ENCODE data around the gene EFS. TPM values are rescaled to one million over a fixed set of nuclear protein-coding genes. Genes with fewer than 3 reads are reported as not detected.

EFS gene
- polyA plus RNA-seq, 3 donors, result not detected

DNA sequence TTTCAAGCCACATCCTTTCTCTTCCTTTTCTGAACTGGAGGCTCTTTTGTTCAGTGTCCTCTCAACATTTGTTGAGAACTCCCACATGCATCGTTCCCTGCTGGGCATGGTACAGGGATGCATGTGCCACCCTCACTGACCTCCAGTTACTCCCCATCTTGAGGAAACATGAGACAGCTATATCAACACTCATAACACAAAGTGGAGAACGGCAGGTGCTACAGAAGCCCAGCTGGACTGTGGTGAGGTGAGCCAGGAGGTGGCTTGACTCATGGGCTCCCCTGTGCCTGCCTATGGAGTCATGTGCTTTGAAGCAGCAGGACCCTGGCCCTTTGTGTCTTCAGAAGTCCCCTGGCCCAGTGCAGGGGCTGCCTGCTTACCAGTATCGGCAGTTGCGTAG lies 33.4 kb upstream of the EFS start:
- H3K4me3 Mint-ChIP-seq, result no peak overlapping the region
- Histone ChIP-seq H3K36me3 (replicated peaks in 1 of 2; ENCODE audit: control insufficient read depth in 1 of 2, insufficient read depth in 2 of 2, low read length in 2 of 2) (no peaks in the 10 kb centered on the region), H3K9ac (ENCODE audit: insufficient read depth, low read length, poor library complexity, severe bottlenecking) (no peak overlapping the region), H3K4me1 (ENCODE audit: control insufficient read depth in 1 of 2, insufficient read depth in 2 of 2, low read length in 2 of 2) (peaks cover 5 to 7% of the 10 kb centered on the region in 2 donors), H3K4me2 (replicated peaks; ENCODE audit: extremely low read depth, low read length, poor library complexity, severe bottlenecking) (no peak overlapping the region), H3K79me2 (ENCODE audit: insufficient read depth, low read length) (no peaks in the 10 kb centered on the region), H4K20me1 (ENCODE audit: insufficient read depth, low read length) (no peaks in the 10 kb centered on the region), H2AFZ (ENCODE audit: insufficient read depth, low read depth, low read length, poor library complexity, severe bottlenecking) (no peak overlapping the region), H3K27me3 (ENCODE audit: control insufficient read depth in 2 of 2, insufficient read depth in 2 of 2, low read length in 2 of 2) (no peaks in the 10 kb centered on the region), H3K4me3 (replicated peaks in 1 of 3; ENCODE audit: low read depth in 2 of 3, low read length in 3 of 3) (no peak overlapping the region), H3K27ac (ENCODE audit: low read depth in 1 of 2, low read length in 2 of 2) (no peak overlapping the region), H3K9me3 (replicated peaks in 1 of 2; ENCODE audit: control insufficient read depth in 1 of 2, insufficient read depth in 1 of 2, low read length in 2 of 2) (no peaks in the 10 kb centered on the region)
- H3K9me3 Mint-ChIP-seq, result no peaks in the 10 kb centered on the region
- TF ChIP-seq CTCF (IDR thresholded peaks at IDR 0.05), result no peak
- H3K36me3 Mint-ChIP-seq, result no peaks in the 10 kb centered on the region
- H3K4me1 Mint-ChIP-seq, result peaks cover 18% of the 10 kb centered on the region
- peaks cover 3 to 6% (median 4%) of the 10 kb centered on the region in 3 donors for H3K27me3 Mint-ChIP-seq (ENCODE audit: low read depth in 3 of 3)
- intact Hi-C loops (cut with micrococcal nuclease), result no loop called here
- H3K27ac Mint-ChIP-seq, result no peak overlapping the region
- 88% methylated on average over 4 of the region's 4 CpGs for WGBS (ENCODE audit: insufficient coverage)
- DNase-seq, result no peak

DNA sequence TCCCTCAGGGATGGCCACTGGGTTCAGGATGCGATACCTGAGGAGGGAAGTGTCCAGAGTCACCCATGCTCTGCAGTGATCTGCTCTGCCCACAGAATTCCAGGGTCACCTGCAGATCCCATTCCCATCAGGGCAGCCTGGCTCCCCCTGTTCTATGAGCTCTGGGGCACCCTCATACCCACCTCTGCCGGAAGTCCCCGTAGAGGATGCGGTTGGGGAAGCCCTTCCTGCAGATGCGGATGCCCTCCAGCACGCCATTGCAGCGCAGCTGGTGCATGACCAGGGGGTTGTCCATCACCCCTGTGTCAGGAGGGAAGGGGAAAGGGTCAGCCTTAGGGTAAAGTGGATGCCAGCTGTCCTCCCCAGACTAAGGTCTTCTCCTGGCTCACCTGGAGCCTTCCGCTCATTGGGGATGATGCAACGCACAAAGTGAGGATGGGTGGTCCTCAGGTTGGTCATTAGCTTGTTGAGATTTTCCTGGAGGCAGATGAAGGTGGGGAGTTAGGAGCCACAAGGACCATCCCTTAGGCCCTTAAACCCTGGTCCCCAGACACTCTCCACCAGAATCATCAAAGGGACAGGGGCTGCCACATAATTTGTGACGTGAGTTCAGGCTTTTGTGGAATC lies 31.9 kb upstream of the EFS start:
- peaks cover 4 to 5% of the 10 kb centered on the region in 2 donors for H3K4me1 ChIP-seq (ENCODE audit: control insufficient read depth in 1 of 2, insufficient read depth in 2 of 2, low read length in 2 of 2)
- H3K4me2 ChIP-seq (replicated peaks; ENCODE audit: extremely low read depth, low read length, poor library complexity, severe bottlenecking), result no peak overlapping the region
- H3K27ac Mint-ChIP-seq, result peak overlapping the region in 1 of 7 donors; percentile 16
- no peak overlapping the region for H2AFZ ChIP-seq (ENCODE audit: insufficient read depth, low read depth, low read length, poor library complexity, severe bottlenecking)
- H3K79me2 ChIP-seq (ENCODE audit: insufficient read depth, low read length), result no peaks in the 10 kb centered on the region
- 100% methylated on average over 5 of the region's 10 CpGs for WGBS (ENCODE audit: insufficient coverage)
- H3K9me3 ChIP-seq (replicated peaks in 1 of 2; ENCODE audit: control insufficient read depth in 1 of 2, insufficient read depth in 1 of 2, low read length in 2 of 2), result no peaks in the 10 kb centered on the region
- H3K4me1 Mint-ChIP-seq, result peaks cover 12% of the 10 kb centered on the region
- no peak overlapping the region for H3K4me3 Mint-ChIP-seq
- no peak for DNase-seq
- no peak overlapping the region for H3K9ac ChIP-seq (ENCODE audit: insufficient read depth, low read length, poor library complexity, severe bottlenecking)
- H4K20me1 ChIP-seq (ENCODE audit: insufficient read depth, low read length), result no peaks in the 10 kb centered on the region
- no peaks in the 10 kb centered on the region for H3K9me3 Mint-ChIP-seq
- no peaks in the 10 kb centered on the region for H3K36me3 ChIP-seq (replicated peaks in 1 of 2; ENCODE audit: control insufficient read depth in 1 of 2, insufficient read depth in 2 of 2, low read length in 2 of 2)
- no peak overlapping the region for H3K4me3 ChIP-seq (replicated peaks in 1 of 3; ENCODE audit: low read depth in 2 of 3, low read length in 3 of 3)
- H3K27me3 ChIP-seq (ENCODE audit: control insufficient read depth in 2 of 2, insufficient read depth in 2 of 2, low read length in 2 of 2), result no peaks in the 10 kb centered on the region
- no peak overlapping the region for H3K27ac ChIP-seq (ENCODE audit: low read depth in 1 of 2, low read length in 2 of 2)
- TF ChIP-seq CTCF (IDR thresholded peaks at IDR 0.05), result no peak
- no peaks in the 10 kb centered on the region for H3K36me3 Mint-ChIP-seq
- intact Hi-C loops (cut with micrococcal nuclease), result no loop called here
- peaks cover 6 to 8% (median 7%) of the 10 kb centered on the region in 3 donors for H3K27me3 Mint-ChIP-seq (ENCODE audit: low read depth in 3 of 3)

Measured in CD14-positive monocyte (primary cell).